GM23338 (cell line): ENCODE data around the gene ZBTB7C. TPM values are rescaled to one million over a fixed set of nuclear protein-coding genes. Genes with fewer than 3 reads are reported as not detected.

Source experiments
- ATAC-seq: fragments of 200-7000 bp; cut with Tn5 transposase; 3 replicates; pipeline ENCODE4 v1.9.1; 2020
- DNase-seq: peaks from one replicate; pipeline ENCODE4 v3.0.0-alpha.2; 2015; ENCODE audit warnings: low spot score
- H2AFZ ChIP-seq: fragments of 200-600 bp; sonication (generic); 2 replicates; pipeline ENCODE4 v1.8.0; 2016; ENCODE audit warnings: antibody characterized with exemption, mild to moderate bottlenecking, moderate library complexity
- H3F3A ChIP-seq: fragments of 200-600 bp; sonication (generic); replicated peaks from 2 replicates; pipeline ENCODE4 v1.8.0; 2017; ENCODE audit warnings: antibody characterized with exemption, mixed run types, low read depth
- H3K27ac ChIP-seq: fragments of 200-600 bp; sonication (generic); 2 replicates; pipeline ENCODE4 v1.6.1; 2016; ENCODE audit warnings: low read depth
- H3K27me3 ChIP-seq: fragments of 200-600 bp; sonication (generic); 2 replicates; pipeline ENCODE4 v1.8.0; 2016; ENCODE audit warnings: mild to moderate bottlenecking, mixed run types, moderate library complexity; ENCODE audit not compliant: insufficient read depth
- H3K36me3 ChIP-seq: fragments of 200-600 bp; sonication (generic); 2 replicates; pipeline ENCODE4 v1.8.0; 2016; ENCODE audit warnings: mild to moderate bottlenecking; ENCODE audit not compliant: insufficient read depth
- H3K4me1 ChIP-seq: fragments of 200-600 bp; sonication (generic); 2 replicates; pipeline ENCODE4 v1.8.0; 2016; ENCODE audit warnings: mild to moderate bottlenecking, moderate library complexity; ENCODE audit not compliant: insufficient read depth
- H3K4me2 ChIP-seq: fragments of 200-600 bp; sonication (generic); 2 replicates; pipeline ENCODE4 v1.7.1; 2017; ENCODE audit warnings: mixed run types
- H3K4me3 ChIP-seq: fragments of 200-600 bp; sonication (generic); 2 replicates; pipeline ENCODE4 v1.6.1; 2016; ENCODE audit warnings: mixed run types
- H3K79me2 ChIP-seq: fragments of 200-600 bp; sonication (generic); replicated peaks from 2 replicates; pipeline ENCODE4 v1.8.0; 2017; ENCODE audit warnings: mild to moderate bottlenecking; ENCODE audit not compliant: insufficient read depth
- H3K9me2 ChIP-seq: fragments of 200-600 bp; sonication (generic); 2 replicates; pipeline ENCODE4 v1.8.0; 2017; ENCODE audit not compliant: insufficient read depth
- H4K20me1 ChIP-seq: fragments of 200-600 bp; sonication (generic); replicated peaks from 2 replicates; pipeline ENCODE4 v1.8.0; 2017; ENCODE audit warnings: mild to moderate bottlenecking; ENCODE audit not compliant: insufficient read depth
- H3K27ac Mint-ChIP-seq: 2 replicates; pipeline ENCODE4 v1.8.0; 2020; ENCODE audit warnings: inconsistent platforms, mild to moderate bottlenecking, moderate library complexity, mixed read lengths
- H3K27me3 Mint-ChIP-seq: 3 replicates; pipeline ENCODE4 v1.8.0; 2022; ENCODE audit warnings: low read depth, mild to moderate bottlenecking, moderate library complexity, mixed read lengths, inconsistent platforms; ENCODE audit not compliant: insufficient read depth, poor library complexity
- H3K36me3 Mint-ChIP-seq: 3 replicates; pipeline ENCODE4 v1.8.0; 2021; ENCODE audit warnings: low read depth, mild to moderate bottlenecking, inconsistent platforms, moderate library complexity, mixed read lengths
- H3K4me1 Mint-ChIP-seq: 3 replicates; pipeline ENCODE4 v1.8.0; 2020; ENCODE audit warnings: mild to moderate bottlenecking, inconsistent platforms, mixed read lengths
- H3K4me3 Mint-ChIP-seq: 3 replicates; pipeline ENCODE4 v1.8.0; 2021; ENCODE audit warnings: moderate library complexity, mild to moderate bottlenecking, inconsistent platforms, mixed read lengths
- H3K9me3 Mint-ChIP-seq: 3 replicates; pipeline ENCODE4 v1.8.0; 2020; ENCODE audit warnings: moderate library complexity, mild to moderate bottlenecking, inconsistent platforms, mixed read lengths
- CREB1 ChIP-seq: fragments of 250-450 bp; sonication (Bioruptor Pico); IDR thresholded peaks from 2 replicates; pipeline ENCODE4 v1.5.0; 2020; ENCODE audit warnings: low read depth, mild to moderate bottlenecking, moderate library complexity
- CTCF ChIP-seq, 2 experiments: fragments of 200-600 bp in 1 of 2; sonication (generic) in 1 of 2; conservative IDR thresholded peaks; 2 replicates each; pipeline versions ENCODE4 v1.5.1 to v1.6.1; 2016 to 2017; ENCODE audit warnings: antibody characterized with exemption in 2 of 2, low read depth in 2 of 2, mild to moderate bottlenecking in 2 of 2, moderate library complexity in 1 of 2
- ETS1 ChIP-seq: IDR thresholded peaks from 2 replicates; pipeline ENCODE4 v1.6.1; 2016; ENCODE audit warnings: antibody characterized with exemption
- EZH2phosphoT487 ChIP-seq: fragments of 200-600 bp; sonication (generic); IDR thresholded peaks from one replicate; pipeline ENCODE4 v1.8.1; 2018; ENCODE audit warnings: antibody characterized with exemption; ENCODE audit not compliant: unreplicated experiment
- JUNB ChIP-seq: IDR thresholded peaks from one replicate; pipeline ENCODE4 v1.6.1; 2016; ENCODE audit warnings: antibody characterized with exemption; ENCODE audit not compliant: unreplicated experiment
- POLR2AphosphoS5 ChIP-seq: IDR thresholded peaks from 2 replicates; pipeline ENCODE4 v1.6.1; 2016; ENCODE audit warnings: antibody characterized with exemption, low read depth
- REST ChIP-seq: IDR thresholded peaks from one replicate; pipeline ENCODE4 v1.6.1; 2018; ENCODE audit warnings: antibody characterized with exemption; ENCODE audit not compliant: unreplicated experiment
- ZNF114 ChIP-seq: fragments of 250-450 bp; sonication (Bioruptor Pico); IDR thresholded peaks from 2 replicates; pipeline ENCODE4 v1.5.0; 2020; ENCODE audit warnings: mild to moderate bottlenecking, moderate library complexity
- ZNF331 ChIP-seq: fragments of 250-450 bp; sonication (Bioruptor Pico); IDR thresholded peaks from 2 replicates; pipeline ENCODE4 v1.5.0; 2020; ENCODE audit warnings: low read depth, mild to moderate bottlenecking, moderate library complexity
- ZNF462 ChIP-seq: fragments of 250-450 bp; sonication (Bioruptor Pico); IDR thresholded peaks from 2 replicates; pipeline ENCODE4 v1.5.0; 2020; ENCODE audit warnings: mild to moderate bottlenecking, moderate library complexity
- polyA plus RNA-seq: library from polyadenylated mRNA; unstranded; fragments of >200 nt; fragmentation: Nextera tagmentation; extraction: Ambion mirVana; gene quantifications from 2 replicates; pipeline ENCODE4 v1.2.1, GENCODE V29; 2016
- total RNA-seq: library from RNA; depleted of rRNA; stranded (reverse); fragments of >200 nt; shearing (Covaris generic); gene quantifications from 2 replicates; pipeline ENCODE4 v1.2.3, GENCODE V29; 2014

Gene ZBTB7C
- total and polyA plus RNA-seq, 2 experiments from 2014 or later: 0.03 to 0.14 TPM

- TF ChIP-seq ZNF462 (CRISPR knock-in tag) (no peak), ZNF114 (CRISPR knock-in tag) (no peak), ZNF331 (CRISPR knock-in tag) (no peak)
Measured at GRCh38 chr18:48328473-48329210, 80.5 kb downstream of the ZBTB7C start (continued).

GRCh38 chr18:48326901-48327675 is 82.1 kb downstream of the ZBTB7C start:
- no peak for ATAC-seq
- H3K4me2 ChIP-seq: no peak overlapping the region
- no peaks in the 10 kb centered on the region for H3K79me2 ChIP-seq
- H4K20me1 ChIP-seq: no peaks in the 10 kb centered on the region
- no peak overlapping the region for H3K27ac ChIP-seq
- no peaks in the 10 kb centered on the region for H3F3A ChIP-seq
- no peaks in the 10 kb centered on the region for H3K27me3 ChIP-seq
- H3K36me3 ChIP-seq: no peaks in the 10 kb centered on the region
- Mint-ChIP-seq H3K27ac (no peak overlapping the region), H3K4me3 (no peak overlapping the region), H3K36me3 (no peaks in the 10 kb centered on the region), H3K9me3 (no peaks in the 10 kb centered on the region), H3K27me3 (peaks cover 4% of the 10 kb centered on the region), H3K4me1 (no peaks in the 10 kb centered on the region; the same call in 2 of the 3 replicates)
- no peak overlapping the region for H2AFZ ChIP-seq
- no peaks in the 10 kb centered on the region for H3K4me1 ChIP-seq
- DNase-seq: no peak
- H3K9me2 ChIP-seq: no peaks in the 10 kb centered on the region
- H3K4me3 ChIP-seq: no peak overlapping the region
- TF ChIP-seq ZNF331 (CRISPR knock-in tag): no peak
- no peak for TF ChIP-seq POLR2AphosphoS5
- TF ChIP-seq EZH2phosphoT487: no peak
- TF ChIP-seq REST: no peak
- no peak for TF ChIP-seq ETS1
- TF ChIP-seq CREB1 (CRISPR knock-in tag): no peak
- TF ChIP-seq CTCF (conservative IDR thresholded peaks at IDR 0.05; ENCODE audit: low read depth in 2 of 2): no peak
- no peak for TF ChIP-seq JUNB
- TF ChIP-seq ZNF114 (CRISPR knock-in tag): no peak
